GM10266 (cell line): ENCODE measurements around the gene TBC1D9.

ENCODE experiments used
- DNase-seq: peaks from one replicate; pipeline ENCODE4 v3.0.0; 2012; ENCODE audit errors: extremely low spot score
- TF ChIP-seq, protein P1 (sequence below): IDR thresholded peaks from 2 replicates; pipeline ENCODE4 v1.5.1; 2012; ENCODE audit warnings: mild to moderate bottlenecking, low read depth; ENCODE audit not compliant: control insufficient read depth, insufficient read depth; ENCODE audit errors: missing control alignments

The TBC1D9 gene

DNA sequence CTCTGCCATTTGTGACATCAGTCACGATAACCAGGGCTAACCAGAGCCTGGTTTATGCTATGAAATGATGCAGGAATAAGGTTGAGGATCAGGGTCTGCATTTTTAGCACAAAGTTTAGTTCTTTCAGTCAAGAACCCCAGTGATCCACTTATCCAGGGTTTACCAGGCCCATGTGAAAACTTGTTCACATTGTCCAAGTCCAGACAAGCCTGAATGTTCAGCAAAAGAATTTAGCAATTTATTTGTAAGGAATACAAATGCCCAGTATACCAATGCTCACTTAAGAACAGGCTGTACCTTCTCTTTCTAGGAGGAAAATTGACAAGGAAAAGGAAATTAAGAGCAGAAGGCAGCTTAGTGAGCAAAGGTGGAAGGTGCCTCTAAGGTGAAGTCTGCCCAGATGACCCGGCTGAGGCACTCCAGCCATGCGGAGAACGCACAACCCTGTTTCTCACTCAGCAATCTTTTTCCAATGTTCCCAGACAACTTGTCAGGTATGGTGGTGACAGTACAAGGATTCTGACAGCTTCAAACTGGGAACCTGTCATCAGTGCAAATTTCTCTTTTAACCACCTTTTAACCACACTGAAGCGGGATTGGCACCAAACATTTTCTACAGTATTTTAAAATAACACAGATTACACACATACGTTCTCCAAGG, 54.0 kb downstream of the TBC1D9 start:
- TF ChIP-seq, protein P1, sequence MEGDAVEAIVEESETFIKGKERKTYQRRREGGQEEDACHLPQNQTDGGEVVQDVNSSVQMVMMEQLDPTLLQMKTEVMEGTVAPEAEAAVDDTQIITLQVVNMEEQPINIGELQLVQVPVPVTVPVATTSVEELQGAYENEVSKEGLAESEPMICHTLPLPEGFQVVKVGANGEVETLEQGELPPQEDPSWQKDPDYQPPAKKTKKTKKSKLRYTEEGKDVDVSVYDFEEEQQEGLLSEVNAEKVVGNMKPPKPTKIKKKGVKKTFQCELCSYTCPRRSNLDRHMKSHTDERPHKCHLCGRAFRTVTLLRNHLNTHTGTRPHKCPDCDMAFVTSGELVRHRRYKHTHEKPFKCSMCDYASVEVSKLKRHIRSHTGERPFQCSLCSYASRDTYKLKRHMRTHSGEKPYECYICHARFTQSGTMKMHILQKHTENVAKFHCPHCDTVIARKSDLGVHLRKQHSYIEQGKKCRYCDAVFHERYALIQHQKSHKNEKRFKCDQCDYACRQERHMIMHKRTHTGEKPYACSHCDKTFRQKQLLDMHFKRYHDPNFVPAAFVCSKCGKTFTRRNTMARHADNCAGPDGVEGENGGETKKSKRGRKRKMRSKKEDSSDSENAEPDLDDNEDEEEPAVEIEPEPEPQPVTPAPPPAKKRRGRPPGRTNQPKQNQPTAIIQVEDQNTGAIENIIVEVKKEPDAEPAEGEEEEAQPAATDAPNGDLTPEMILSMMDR = no peak
- no peak for DNase-seq

DNA sequence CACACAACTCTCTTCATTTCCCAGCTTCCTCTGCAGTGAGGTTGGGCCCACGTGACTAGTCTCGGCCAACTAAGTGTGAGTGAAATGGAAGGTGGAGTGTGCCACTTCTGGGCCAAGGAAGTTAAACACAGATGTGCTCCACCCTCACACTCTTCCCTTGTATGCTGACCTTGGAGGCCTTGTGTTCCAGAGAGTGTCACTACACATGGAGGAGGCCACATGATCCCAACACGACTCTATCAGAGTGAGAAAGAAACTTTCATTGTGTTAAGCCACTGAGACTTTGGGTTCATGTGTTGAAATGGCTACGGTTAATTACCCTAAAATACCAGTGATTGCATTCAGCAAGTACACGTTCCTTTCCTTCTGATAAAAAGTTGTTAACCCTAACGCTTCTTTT, 55.1 kb downstream of the TBC1D9 start:
- TF ChIP-seq, protein P1 = no peak
- no peak for DNase-seq

DNA sequence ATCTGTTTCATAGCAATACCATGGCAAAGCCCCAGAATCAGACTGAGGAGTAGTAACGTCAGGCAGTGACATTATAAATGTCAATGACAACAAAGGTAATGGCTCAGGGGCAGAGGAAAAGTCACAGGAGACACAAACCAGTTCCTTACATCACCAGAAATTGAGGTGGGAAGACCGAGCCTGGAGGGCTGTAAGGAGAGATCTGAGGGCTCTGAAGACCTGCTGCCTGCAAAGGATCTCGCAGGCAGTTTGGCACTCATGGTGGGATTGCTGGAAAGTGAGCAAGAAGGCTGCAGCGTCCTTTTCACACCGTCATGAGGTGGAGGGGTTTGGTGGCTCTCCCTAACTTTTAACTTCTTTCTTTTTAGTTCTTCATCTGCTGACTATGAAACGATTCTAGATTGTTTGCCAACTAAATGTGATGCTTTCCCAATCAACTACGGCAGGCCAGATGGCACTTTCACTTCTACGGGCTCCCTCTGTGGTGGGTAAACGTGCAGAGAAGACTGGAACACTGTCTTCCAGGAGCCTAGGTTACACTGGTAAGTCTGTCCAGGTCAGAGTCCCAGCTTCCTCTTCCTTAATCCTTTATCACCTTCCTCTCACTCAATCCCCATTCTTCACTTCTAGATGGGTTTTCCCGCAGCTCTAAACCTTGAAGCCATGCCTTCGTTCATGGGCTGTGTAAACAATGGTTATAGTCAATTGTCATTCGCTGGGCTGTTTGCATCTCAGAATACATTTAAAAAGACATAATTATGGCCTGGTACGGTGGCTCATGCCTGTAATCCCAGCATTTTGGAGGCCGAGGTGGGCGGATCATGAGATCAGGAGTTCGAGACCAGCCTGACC, 58.2 kb downstream of the TBC1D9 start:
- TF ChIP-seq, protein P1 = no peak
- no peak for DNase-seq

DNA sequence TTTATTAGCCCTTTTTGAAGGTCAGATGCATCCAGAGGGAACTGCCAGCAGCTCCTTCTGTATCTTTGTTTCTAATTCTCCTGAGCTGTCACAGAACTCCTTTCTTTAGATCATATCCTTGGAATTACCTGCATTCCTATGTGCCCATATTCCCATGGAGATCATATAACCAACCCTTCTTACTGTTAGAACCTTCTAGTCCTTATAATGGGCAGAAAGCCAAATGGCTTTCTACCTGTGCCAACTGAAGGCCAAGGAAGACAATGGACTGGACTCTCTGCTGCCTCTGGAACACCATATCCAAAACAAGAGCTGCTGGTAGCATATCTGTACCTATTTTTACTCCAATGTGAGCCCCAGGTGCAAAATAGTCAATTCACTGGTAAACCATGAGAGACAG, 60.7 kb downstream of the TBC1D9 start:
- DNase-seq = no peak
- TF ChIP-seq, protein P1 = no peak

DNA sequence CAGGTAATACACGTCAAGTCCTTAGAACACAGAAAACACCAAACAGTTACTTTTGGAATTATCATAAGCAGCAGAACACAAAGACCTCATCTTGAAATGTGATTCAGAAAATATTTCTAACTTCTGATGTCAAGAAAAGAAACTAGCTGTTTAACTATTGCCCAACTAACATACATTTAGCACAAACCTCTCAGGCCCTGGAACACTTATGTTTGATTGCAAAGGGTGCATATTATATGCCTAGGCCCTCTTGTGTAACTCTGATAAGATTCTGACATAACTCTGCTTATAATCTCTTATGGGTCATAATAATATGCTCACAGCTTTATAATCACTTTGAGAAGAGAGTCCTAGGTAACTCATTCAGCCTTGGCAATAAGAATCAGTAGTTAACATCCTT, 62.6 kb downstream of the TBC1D9 start:
- no peak for DNase-seq
- TF ChIP-seq, protein P1 = no peak

DNA sequence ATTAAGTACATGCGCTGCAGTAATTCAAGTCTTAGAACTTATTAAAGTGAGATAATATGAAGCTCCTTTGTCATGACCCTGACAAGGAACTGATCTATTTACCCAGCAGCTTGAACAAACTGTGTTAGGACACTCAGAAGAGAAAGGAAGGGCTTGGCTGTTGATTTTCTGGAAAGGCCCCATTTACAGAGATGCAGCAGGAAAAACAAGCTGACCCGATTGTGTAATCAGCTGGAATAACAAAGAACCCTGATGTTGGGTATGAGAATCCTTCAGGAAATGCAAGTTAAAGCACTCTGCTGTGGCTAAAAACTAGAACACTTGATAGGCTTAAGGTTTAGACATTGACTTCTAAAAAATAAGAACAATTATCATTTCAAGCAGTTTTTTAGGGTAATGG, 64.8 kb downstream of the TBC1D9 start:
- DNase-seq = no peak
- TF ChIP-seq, protein P1 = no peak

DNA sequence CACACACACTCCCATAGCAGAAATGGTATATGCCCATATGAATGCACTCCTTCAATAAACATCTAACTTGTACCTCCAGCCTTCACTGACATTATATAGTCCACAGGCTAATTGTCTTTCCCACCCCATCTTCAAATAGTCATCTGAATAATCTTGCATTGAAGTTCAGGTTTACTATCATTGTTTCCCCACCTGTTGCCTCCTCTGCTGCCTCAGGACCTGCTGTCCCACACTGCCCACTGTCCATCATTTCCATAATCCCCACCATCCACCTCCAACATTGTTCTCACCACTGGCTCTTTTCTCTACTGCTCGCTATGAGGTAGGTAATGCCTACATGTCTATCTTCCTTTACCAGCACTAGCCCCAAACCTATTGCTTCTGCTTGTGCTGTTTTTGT, 66.1 kb downstream of the TBC1D9 start:
- TF ChIP-seq, protein P1 = no peak
- DNase-seq = no peak
